Measurements from ENCODE around the gene RMDN2. TPM values are rescaled to one million over a fixed set of nuclear protein-coding genes. Genes with fewer than 3 reads are reported as not detected.
A peak's percentile ranks its signal among the peaks of the same experiment; 100 is the strongest.

RMDN2 gene
- total RNA-seq, 1 experiment from 2014 or later, result 4.3 TPM

DNA sequence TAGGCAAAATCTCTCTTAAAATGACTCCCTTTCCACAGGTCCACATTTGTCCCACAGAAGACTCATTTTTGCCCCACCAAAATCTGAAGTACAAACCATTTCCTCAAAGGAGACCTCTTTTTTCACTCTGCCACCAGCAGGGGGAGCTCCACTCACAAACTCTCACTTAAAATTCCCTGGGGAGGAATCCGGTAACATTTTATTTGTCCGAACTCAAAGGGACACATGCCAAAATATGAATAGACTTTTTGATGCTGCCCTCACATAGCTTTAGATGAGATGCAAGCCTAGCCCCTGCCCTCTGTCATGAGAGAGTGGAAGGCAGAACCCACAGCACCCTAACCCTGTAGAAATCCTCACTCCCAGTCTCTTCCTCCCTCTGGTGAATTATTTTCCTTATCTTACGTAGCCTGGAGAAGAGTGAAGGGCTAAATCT lies 57.1 kb downstream of the RMDN2 start:
- no peaks in the 10 kb centered on the region for H3K36me3 ChIP-seq (ENCODE audit: control insufficient read depth, insufficient read depth, low read length)
- H3K4me3 ChIP-seq (ENCODE audit: low read depth, low read length), result peak overlapping the region; percentile 16; the same call in 1 of the 2 replicates
- POLR2A ChIA-PET, result no interaction called here
- H3K9me3 ChIP-seq, result no peaks in the 10 kb centered on the region
- BruUV-seq (replicated peaks), result no TSS peak
- intact Hi-C loops (cut with micrococcal nuclease; ENCODE audit: unreplicated experiment), result loop anchor here (1.0 to 5.0 kb wide), 5 partner anchors 85 to 527 kb away; partner anchors contain the start of gene CYP1B1
- peak; percentile 69 to 81 for DNase-seq
- H3K27me3 ChIP-seq (replicated peaks; ENCODE audit: control insufficient read depth, insufficient read depth, low read length), result no peaks in the 10 kb centered on the region; the same call in 1 of the 2 replicates
- Mint-ChIP-seq H3K4me1 (ENCODE audit: low read depth, unreplicated experiment) (peaks cover 12% of the 10 kb centered on the region), H3K4me3 (ENCODE audit: unreplicated experiment) (peak overlapping the region; percentile 2), H3K36me3 (ENCODE audit: insufficient read depth, unreplicated experiment) (no peaks in the 10 kb centered on the region), H3K27me3 (ENCODE audit: insufficient read depth, unreplicated experiment) (no peaks in the 10 kb centered on the region), H3K27ac (ENCODE audit: unreplicated experiment) (no peak overlapping the region), H3K9me3 (ENCODE audit: unreplicated experiment) (no peaks in the 10 kb centered on the region)
- TF ChIP-seq, protein P1, sequence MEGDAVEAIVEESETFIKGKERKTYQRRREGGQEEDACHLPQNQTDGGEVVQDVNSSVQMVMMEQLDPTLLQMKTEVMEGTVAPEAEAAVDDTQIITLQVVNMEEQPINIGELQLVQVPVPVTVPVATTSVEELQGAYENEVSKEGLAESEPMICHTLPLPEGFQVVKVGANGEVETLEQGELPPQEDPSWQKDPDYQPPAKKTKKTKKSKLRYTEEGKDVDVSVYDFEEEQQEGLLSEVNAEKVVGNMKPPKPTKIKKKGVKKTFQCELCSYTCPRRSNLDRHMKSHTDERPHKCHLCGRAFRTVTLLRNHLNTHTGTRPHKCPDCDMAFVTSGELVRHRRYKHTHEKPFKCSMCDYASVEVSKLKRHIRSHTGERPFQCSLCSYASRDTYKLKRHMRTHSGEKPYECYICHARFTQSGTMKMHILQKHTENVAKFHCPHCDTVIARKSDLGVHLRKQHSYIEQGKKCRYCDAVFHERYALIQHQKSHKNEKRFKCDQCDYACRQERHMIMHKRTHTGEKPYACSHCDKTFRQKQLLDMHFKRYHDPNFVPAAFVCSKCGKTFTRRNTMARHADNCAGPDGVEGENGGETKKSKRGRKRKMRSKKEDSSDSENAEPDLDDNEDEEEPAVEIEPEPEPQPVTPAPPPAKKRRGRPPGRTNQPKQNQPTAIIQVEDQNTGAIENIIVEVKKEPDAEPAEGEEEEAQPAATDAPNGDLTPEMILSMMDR (IDR thresholded peaks at IDR 0.05; ENCODE audit: insufficient read depth in 1 of 2, low read depth in 1 of 2, low read length in 1 of 2, severe bottlenecking in 1 of 2, unreplicated experiment in 1 of 2), result peak; percentile 91 to 92
- no peaks in the 10 kb centered on the region for H3K4me1 ChIP-seq
- CTCF ChIA-PET, result interaction anchor here (0.8 to 1.5 kb wide), 4 partner anchors 10 to 292 kb away, joined by 3 to 9 read pairs (median 4); no protein-coding TSS in a partner anchor

DNA sequence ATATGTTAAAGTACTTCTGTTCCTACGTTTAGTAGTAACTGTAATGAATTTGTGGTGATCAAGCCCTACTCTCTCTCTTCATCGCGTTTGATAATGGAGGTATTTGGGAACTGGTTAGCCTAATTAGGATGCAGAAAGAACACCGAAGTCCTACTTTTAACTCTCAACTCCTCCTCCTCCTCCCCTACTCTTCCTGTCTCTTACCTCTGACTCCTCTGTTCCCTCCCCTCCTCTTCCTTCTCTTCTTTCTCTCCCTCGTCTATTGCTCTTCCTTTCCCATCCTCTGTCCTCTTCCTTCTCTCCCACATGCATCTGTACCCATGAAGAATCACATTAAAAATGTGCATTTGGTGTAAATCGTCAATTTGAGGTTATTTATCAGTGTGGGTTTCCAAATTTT lies 57.8 kb downstream of the RMDN2 start:
- intact Hi-C loops (cut with micrococcal nuclease; ENCODE audit: unreplicated experiment), result loop anchor here (1.0 to 5.0 kb wide), 5 partner anchors 86 to 526 kb away; partner anchors contain the start of gene CYP1B1
- TF ChIP-seq, protein P1 (IDR thresholded peaks at IDR 0.05; ENCODE audit: insufficient read depth in 1 of 2, low read depth in 1 of 2, low read length in 1 of 2, severe bottlenecking in 1 of 2, unreplicated experiment in 1 of 2), result no peak
- ChIA-PET CTCF (no interaction called here), POLR2A (no interaction called here)
- Mint-ChIP-seq H3K4me1 (ENCODE audit: low read depth, unreplicated experiment) (peaks cover 12% of the 10 kb centered on the region), H3K36me3 (ENCODE audit: insufficient read depth, unreplicated experiment) (no peaks in the 10 kb centered on the region), H3K27me3 (ENCODE audit: insufficient read depth, unreplicated experiment) (no peaks in the 10 kb centered on the region), H3K27ac (ENCODE audit: unreplicated experiment) (no peak overlapping the region), H3K9me3 (ENCODE audit: unreplicated experiment) (no peaks in the 10 kb centered on the region), H3K4me3 (ENCODE audit: unreplicated experiment) (no peak overlapping the region)
- no peak overlapping the region for H3K4me3 ChIP-seq (ENCODE audit: low read depth, low read length)
- no peaks in the 10 kb centered on the region for H3K36me3 ChIP-seq (ENCODE audit: control insufficient read depth, insufficient read depth, low read length)
- no TSS peak for BruUV-seq (replicated peaks)
- no peak for DNase-seq
- no peaks in the 10 kb centered on the region for H3K4me1 ChIP-seq
- H3K9me3 ChIP-seq, result no peaks in the 10 kb centered on the region
- H3K27me3 ChIP-seq (replicated peaks; ENCODE audit: control insufficient read depth, insufficient read depth, low read length), result no peaks in the 10 kb centered on the region; the same call in 1 of the 2 replicates

DNA sequence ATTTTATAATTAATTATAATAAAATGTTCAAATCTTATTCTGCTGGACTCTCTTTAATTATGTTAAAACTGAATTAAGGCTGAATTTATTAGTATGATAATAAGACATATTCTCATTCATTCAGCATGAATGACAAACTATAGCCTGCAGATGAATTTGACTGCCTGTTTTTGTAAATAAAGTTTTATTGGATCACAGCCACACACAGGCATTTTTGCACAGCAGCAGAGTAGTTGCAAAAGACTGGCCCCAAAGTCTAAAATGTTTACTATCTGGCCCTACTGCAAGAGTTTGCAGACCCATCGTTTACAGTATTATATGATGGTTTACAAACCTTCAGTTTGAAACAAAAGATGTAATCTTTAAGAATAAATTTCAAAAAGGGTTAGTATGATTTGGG lies 58.6 kb downstream of the RMDN2 start:
- no peak for DNase-seq
- no TSS peak for BruUV-seq (replicated peaks)
- Histone ChIP-seq H3K36me3 (ENCODE audit: control insufficient read depth, insufficient read depth, low read length) (no peaks in the 10 kb centered on the region), H3K4me1 (no peaks in the 10 kb centered on the region), H3K4me3 (ENCODE audit: low read depth, low read length) (no peak overlapping the region), H3K27me3 (replicated peaks; ENCODE audit: control insufficient read depth, insufficient read depth, low read length) (no peaks in the 10 kb centered on the region; the same call in 1 of the 2 replicates), H3K9me3 (no peaks in the 10 kb centered on the region)
- Mint-ChIP-seq H3K4me3 (ENCODE audit: unreplicated experiment) (no peak overlapping the region), H3K4me1 (ENCODE audit: low read depth, unreplicated experiment) (peaks cover 12% of the 10 kb centered on the region), H3K27me3 (ENCODE audit: insufficient read depth, unreplicated experiment) (no peaks in the 10 kb centered on the region), H3K27ac (ENCODE audit: unreplicated experiment) (no peak overlapping the region), H3K36me3 (ENCODE audit: insufficient read depth, unreplicated experiment) (no peaks in the 10 kb centered on the region), H3K9me3 (ENCODE audit: unreplicated experiment) (no peaks in the 10 kb centered on the region)
- TF ChIP-seq, protein P1 (IDR thresholded peaks at IDR 0.05; ENCODE audit: insufficient read depth in 1 of 2, low read depth in 1 of 2, low read length in 1 of 2, severe bottlenecking in 1 of 2, unreplicated experiment in 1 of 2), result no peak
- CTCF ChIA-PET, result no interaction called here
- intact Hi-C loops (cut with micrococcal nuclease; ENCODE audit: unreplicated experiment), result loop anchor here (2.0 to 5.0 kb wide), 3 partner anchors 87 to 525 kb away; partner anchors contain the start of gene CYP1B1
- POLR2A ChIA-PET, result no interaction called here

Measured in Caco-2 (cell line).